SK-N-MC (cell line): ENCODE results near the gene POU2AF2.

Experiments
- EZH2 ChIP-seq: fragments of 200-600 bp; sonication (generic); IDR thresholded peaks from one replicate; pipeline ENCODE4 v1.6.1; 2017; ENCODE audit warnings: antibody characterized with exemption
- POLR2AphosphoS5 ChIP-seq: IDR thresholded peaks from 2 replicates; pipeline ENCODE4 v1.6.1; 2012; ENCODE audit warnings: mild to moderate bottlenecking, low read depth, low read length, borderline replicate concordance

DNA sequence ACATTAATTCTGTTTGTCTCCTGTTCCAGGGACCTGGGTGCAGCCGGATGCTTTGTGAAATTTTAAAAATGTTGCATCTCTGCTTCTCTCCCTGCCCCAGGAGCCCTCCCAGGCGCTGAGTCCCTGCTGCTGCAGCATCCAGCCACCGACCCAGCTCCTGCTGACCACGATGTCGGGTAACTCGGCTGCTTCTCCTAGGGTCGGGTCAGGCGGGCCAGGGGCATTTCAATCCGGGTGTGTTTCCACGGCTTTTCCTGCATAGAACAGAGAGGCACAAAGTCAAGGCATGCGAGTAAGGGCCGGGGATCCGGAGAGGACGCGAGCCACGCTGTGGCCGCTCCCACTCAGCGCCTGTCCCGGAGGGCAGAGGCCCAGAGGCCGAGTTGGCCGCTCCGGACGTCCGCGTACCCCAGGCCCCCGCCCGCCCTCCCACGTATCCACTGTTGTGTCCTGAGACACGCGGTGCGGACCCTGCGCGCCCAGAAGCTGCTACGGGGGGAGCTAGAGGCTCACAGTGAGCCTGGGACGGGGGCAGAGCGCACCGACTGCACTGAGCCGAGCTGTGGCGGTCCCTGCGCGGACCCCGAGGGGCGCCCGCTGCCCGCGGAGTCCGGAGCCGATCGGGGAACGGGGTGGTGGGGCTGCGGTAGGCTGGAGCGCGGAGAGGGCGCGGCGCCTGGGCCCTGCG, 53.0 kb downstream of the POU2AF2 start, which contains the start of gene POU2AF3:
- TF ChIP-seq POLR2AphosphoS5 (no peak), EZH2 (no peak)
